ENCODE data around the gene PLD1. TPM values are rescaled to one million over a fixed set of nuclear protein-coding genes. Genes with fewer than 3 reads are reported as not detected.
A peak's percentile ranks its signal among the peaks of the same experiment; 100 is the strongest.

The PLD1 gene
- total RNA-seq, 1 donor, result 18.1 TPM

DNA sequence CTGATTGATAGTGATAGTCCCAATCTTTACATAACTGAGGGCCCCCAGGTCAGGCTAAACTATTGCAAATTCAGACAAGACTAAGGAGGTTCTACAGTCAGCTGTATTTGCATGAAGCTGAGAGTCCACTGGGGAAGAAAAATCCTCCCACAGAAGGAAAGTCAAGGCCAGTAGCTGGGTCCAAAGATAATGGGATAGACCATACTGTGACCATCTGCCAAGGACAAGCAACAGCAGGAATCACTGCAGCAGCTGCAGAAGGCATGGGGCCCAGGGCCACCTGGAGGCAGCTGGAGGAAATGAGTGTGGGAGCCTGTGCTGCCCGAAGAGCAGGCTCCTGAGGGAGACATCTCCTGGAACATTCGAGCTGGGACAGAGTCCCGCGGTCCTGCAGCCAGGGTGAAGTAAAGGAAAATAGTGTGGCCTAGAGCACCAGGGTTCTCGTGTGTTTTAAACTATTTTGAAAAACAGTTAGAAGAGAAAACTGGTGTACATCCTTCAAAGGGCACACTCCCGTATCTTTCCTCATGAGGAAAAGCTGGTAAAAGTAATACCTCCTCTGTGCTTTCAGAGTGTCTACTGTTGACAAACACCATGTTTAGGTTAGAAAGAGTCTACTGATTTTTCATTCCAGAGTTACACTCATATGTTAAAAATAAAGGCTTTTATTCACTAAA is 19.7 kb upstream of the PLD1 start:
- Histone ChIP-seq H3K4me1 (ENCODE audit: insufficient read depth, low read length) (peaks cover 57% of the 10 kb centered on the region), H4K20me1 (ENCODE audit: insufficient read depth, low read length) (no peaks in the 10 kb centered on the region), H3K27me3 (ENCODE audit: insufficient read depth, low read length) (no peaks in the 10 kb centered on the region), H2AFZ (ENCODE audit: low read length) (peak overlapping the region; percentile 82), H3K27ac (ENCODE audit: low read depth, low read length) (peak overlapping the region; percentile 63), H3K9me3 (ENCODE audit: low read depth, low read length) (no peaks in the 10 kb centered on the region), H3K4me2 (ENCODE audit: insufficient read depth, low read length) (peak overlapping the region; percentile 48), H3K36me3 (ENCODE audit: insufficient read depth, low read length) (no peaks in the 10 kb centered on the region), H3K4me3 (ENCODE audit: insufficient read depth, low read length) (no peak overlapping the region), H3K79me2 (ENCODE audit: insufficient read depth, low read length) (no peaks in the 10 kb centered on the region)
- DNase-seq (ENCODE audit: insufficient read length, low spot score, missing footprints), result peak; percentile 73
- TF ChIP-seq, protein P1, sequence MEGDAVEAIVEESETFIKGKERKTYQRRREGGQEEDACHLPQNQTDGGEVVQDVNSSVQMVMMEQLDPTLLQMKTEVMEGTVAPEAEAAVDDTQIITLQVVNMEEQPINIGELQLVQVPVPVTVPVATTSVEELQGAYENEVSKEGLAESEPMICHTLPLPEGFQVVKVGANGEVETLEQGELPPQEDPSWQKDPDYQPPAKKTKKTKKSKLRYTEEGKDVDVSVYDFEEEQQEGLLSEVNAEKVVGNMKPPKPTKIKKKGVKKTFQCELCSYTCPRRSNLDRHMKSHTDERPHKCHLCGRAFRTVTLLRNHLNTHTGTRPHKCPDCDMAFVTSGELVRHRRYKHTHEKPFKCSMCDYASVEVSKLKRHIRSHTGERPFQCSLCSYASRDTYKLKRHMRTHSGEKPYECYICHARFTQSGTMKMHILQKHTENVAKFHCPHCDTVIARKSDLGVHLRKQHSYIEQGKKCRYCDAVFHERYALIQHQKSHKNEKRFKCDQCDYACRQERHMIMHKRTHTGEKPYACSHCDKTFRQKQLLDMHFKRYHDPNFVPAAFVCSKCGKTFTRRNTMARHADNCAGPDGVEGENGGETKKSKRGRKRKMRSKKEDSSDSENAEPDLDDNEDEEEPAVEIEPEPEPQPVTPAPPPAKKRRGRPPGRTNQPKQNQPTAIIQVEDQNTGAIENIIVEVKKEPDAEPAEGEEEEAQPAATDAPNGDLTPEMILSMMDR (IDR thresholded peaks at IDR 0.05; ENCODE audit: extremely low read depth, low read depth, low read length), result peak; percentile 78

DNA sequence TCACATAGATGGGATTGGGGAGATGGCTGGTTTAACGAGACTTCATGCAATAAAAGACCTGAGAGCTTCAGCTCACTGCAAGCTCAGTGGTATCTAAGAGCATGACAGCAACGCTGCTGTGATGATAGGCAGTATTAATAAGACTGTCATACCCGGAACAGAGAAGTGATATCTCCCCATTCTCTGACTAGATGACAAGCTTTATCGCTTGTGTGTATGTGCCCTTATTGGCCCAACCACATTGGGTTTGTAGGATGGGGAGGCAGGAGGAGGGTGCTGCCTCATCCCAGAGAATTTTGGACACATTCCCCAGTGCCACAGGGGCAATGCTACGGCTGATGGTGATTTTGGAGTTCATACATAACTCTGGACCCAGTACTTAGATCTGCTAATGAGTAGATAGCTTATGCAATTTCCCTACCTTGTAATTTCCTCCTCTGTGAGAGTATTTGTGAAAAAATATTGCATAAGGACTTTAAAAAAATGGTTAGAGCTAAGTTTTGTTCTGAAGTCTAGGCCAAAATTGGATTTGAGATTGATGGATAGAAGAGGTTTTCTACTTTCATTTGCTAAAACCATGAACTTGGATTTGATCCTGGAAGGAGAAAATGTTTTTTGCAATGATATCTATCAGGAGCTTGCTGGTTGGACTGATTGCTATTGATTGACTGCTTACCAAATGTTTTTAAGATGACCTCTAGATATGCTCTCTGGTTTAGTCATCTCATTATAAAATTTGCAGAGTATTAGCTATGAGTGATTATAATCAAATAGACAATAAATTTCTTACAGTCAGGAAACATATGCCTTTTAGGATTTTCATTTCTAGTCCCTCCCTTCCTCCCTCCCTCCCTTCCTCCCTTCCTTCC is 18.9 kb upstream of the PLD1 start:
- peaks cover 58% of the 10 kb centered on the region for H3K4me1 ChIP-seq (ENCODE audit: insufficient read depth, low read length)

DNA sequence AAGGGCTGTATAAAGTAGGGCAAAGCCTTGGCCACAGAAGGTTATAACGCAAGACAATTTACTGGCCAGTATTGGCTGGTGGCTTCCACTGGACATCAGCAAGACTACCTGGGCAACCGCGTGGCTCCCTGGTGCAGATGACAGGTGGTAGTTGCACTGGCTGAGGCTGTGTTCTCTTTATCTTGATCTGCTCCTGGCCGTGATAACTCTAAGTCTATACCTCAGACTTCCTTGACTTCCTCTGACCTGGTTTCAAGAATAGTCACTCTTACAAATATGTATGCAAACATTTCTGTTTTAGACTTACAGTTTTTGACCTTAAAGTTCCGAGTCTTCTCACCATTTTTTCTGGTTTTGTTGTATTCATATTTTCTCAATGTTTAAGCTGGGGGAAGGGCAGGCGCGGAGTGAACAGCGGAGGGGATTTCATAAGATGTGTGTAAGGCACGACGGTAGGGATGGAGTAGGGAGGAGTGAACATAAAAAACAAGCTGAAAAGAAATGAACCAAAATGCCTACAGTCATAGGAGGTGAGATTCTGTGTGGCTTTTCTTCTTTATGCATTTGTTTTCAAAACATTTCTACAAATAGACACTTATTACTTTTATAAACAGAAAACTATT is 17.7 kb upstream of the PLD1 start:
- Histone ChIP-seq H3K4me2 (ENCODE audit: insufficient read depth, low read length) (no peak overlapping the region), H3K4me3 (ENCODE audit: insufficient read depth, low read length) (no peak overlapping the region), H3K27ac (ENCODE audit: low read depth, low read length) (no peak overlapping the region), H3K36me3 (ENCODE audit: insufficient read depth, low read length) (no peaks in the 10 kb centered on the region), H4K20me1 (ENCODE audit: insufficient read depth, low read length) (no peaks in the 10 kb centered on the region), H3K9me3 (ENCODE audit: low read depth, low read length) (no peaks in the 10 kb centered on the region), H3K79me2 (ENCODE audit: insufficient read depth, low read length) (no peaks in the 10 kb centered on the region), H3K27me3 (ENCODE audit: insufficient read depth, low read length) (no peaks in the 10 kb centered on the region), H2AFZ (ENCODE audit: low read length) (no peak overlapping the region), H3K4me1 (ENCODE audit: insufficient read depth, low read length) (peaks cover 46% of the 10 kb centered on the region)
- DNase-seq (ENCODE audit: insufficient read length, low spot score, missing footprints), result no peak
- TF ChIP-seq, protein P1 (IDR thresholded peaks at IDR 0.05; ENCODE audit: extremely low read depth, low read depth, low read length), result no peak

More for the DNA sequence above, 18.9 kb upstream of the PLD1 start:
- no peaks in the 10 kb centered on the region for H3K36me3 ChIP-seq (ENCODE audit: insufficient read depth, low read length)
- H3K27me3 ChIP-seq (ENCODE audit: insufficient read depth, low read length), result no peaks in the 10 kb centered on the region
- no peak for DNase-seq (ENCODE audit: insufficient read length, low spot score, missing footprints)
- TF ChIP-seq, protein P1 (IDR thresholded peaks at IDR 0.05; ENCODE audit: extremely low read depth, low read depth, low read length), result no peak
- no peak overlapping the region for H3K4me3 ChIP-seq (ENCODE audit: insufficient read depth, low read length)
- H3K27ac ChIP-seq (ENCODE audit: low read depth, low read length), result peak overlapping the region; percentile 63
- H4K20me1 ChIP-seq (ENCODE audit: insufficient read depth, low read length), result no peaks in the 10 kb centered on the region
- H3K9me3 ChIP-seq (ENCODE audit: low read depth, low read length), result no peaks in the 10 kb centered on the region
- no peak overlapping the region for H3K4me2 ChIP-seq (ENCODE audit: insufficient read depth, low read length)
- no peaks in the 10 kb centered on the region for H3K79me2 ChIP-seq (ENCODE audit: insufficient read depth, low read length)
- H2AFZ ChIP-seq (ENCODE audit: low read length), result no peak overlapping the region

DNA sequence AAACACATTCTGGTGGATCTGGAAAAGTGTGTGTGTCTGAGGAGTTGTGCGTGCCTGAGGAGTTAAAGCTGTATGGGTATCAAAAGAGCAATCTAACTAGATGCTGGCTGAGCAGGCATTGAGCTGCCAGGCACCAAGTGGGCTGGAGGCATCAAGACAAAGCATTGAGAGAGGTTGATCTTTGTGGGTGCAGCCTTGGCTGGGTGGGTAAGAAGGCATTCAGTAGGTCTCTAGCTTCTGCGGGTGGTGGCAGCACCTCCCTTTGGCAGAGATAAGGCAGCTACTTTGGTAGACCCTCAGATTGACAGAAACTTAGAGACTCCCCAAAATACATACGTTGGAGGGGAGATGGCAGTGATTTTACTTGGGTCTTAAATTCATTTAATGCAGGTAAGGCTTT is 17.1 kb upstream of the PLD1 start:
- no peak overlapping the region for H3K27ac ChIP-seq (ENCODE audit: low read depth, low read length)
- TF ChIP-seq, protein P1 (IDR thresholded peaks at IDR 0.05; ENCODE audit: extremely low read depth, low read depth, low read length), result no peak
- no peak for DNase-seq (ENCODE audit: insufficient read length, low spot score, missing footprints)
- no peak overlapping the region for H2AFZ ChIP-seq (ENCODE audit: low read length)
- no peaks in the 10 kb centered on the region for H3K36me3 ChIP-seq (ENCODE audit: insufficient read depth, low read length)
- H3K4me3 ChIP-seq (ENCODE audit: insufficient read depth, low read length), result no peak overlapping the region
- no peaks in the 10 kb centered on the region for H4K20me1 ChIP-seq (ENCODE audit: insufficient read depth, low read length)
- H3K9me3 ChIP-seq (ENCODE audit: low read depth, low read length), result no peaks in the 10 kb centered on the region
- H3K4me2 ChIP-seq (ENCODE audit: insufficient read depth, low read length), result no peak overlapping the region
- H3K79me2 ChIP-seq (ENCODE audit: insufficient read depth, low read length), result no peaks in the 10 kb centered on the region
- peaks cover 42% of the 10 kb centered on the region for H3K4me1 ChIP-seq (ENCODE audit: insufficient read depth, low read length)
- no peaks in the 10 kb centered on the region for H3K27me3 ChIP-seq (ENCODE audit: insufficient read depth, low read length)

Measured in osteoblast (primary cell).